Measurements from ENCODE around the gene PHF21B.
"Not testable (repeated sequence)": the region's sequence is repeated elsewhere in the genome, so short reads cannot be mapped to it uniquely, and the experiment has no call there.

PHF21B gene

GRCh38 chr22:44933666-44934453 lies 75.9 kb downstream of the PHF21B start:
- no peak for DNase-seq (ENCODE audit: low read depth)

GRCh38 chr22:44932493-44932892 lies 77.3 kb downstream of the PHF21B start:
- DNase-seq (ENCODE audit: low read depth): no peak

- no peak for DNase-seq (ENCODE audit: low read depth)
These were observed 78.0 kb downstream of the PHF21B start for GRCh38 chr22:44931766-44932165.

- DNase-seq (ENCODE audit: low read depth): no peak
These were observed 78.7 kb downstream of the PHF21B start for GRCh38 chr22:44931077-44931540.

GRCh38 chr22:44930711-44931035 lies 79.1 kb downstream of the PHF21B start:
- DNase-seq (ENCODE audit: low read depth): no peak

- no peak for DNase-seq (ENCODE audit: low read depth)
These were observed 79.6 kb downstream of the PHF21B start for GRCh38 chr22:44930016-44930710.

GRCh38 chr22:44929359-44930015 lies 80.3 kb downstream of the PHF21B start:
- no peak for DNase-seq (ENCODE audit: low read depth)

- DNase-seq (ENCODE audit: low read depth): no peak
These were observed 81.0 kb downstream of the PHF21B start for GRCh38 chr22:44928711-44929358.

- DNase-seq (ENCODE audit: low read depth): no peak
These were observed 81.7 kb downstream of the PHF21B start for GRCh38 chr22:44928136-44928463.

GRCh38 chr22:44927463-44928135 lies 82.2 kb downstream of the PHF21B start:
- DNase-seq (ENCODE audit: low read depth): no peak

- DNase-seq (ENCODE audit: low read depth): no peak
These were observed 83.1 kb downstream of the PHF21B start for GRCh38 chr22:44926491-44927415.

- DNase-seq (ENCODE audit: low read depth): no peak
These were observed 83.7 kb downstream of the PHF21B start for GRCh38 chr22:44926124-44926475.

- DNase-seq (ENCODE audit: low read depth): no peak
These were observed 84.2 kb downstream of the PHF21B start for GRCh38 chr22:44925465-44926123.

GRCh38 chr22:44924710-44925109 lies 85.1 kb downstream of the PHF21B start:
- no peak for DNase-seq (ENCODE audit: low read depth)

GRCh38 chr22:44924098-44924497 lies 85.7 kb downstream of the PHF21B start:
- DNase-seq (ENCODE audit: low read depth): no peak

GRCh38 chr22:44921766-44922165 lies 88.0 kb downstream of the PHF21B start:
- not testable (repeated sequence) for DNase-seq (ENCODE audit: low read depth)

GRCh38 chr22:44920183-44920582 lies 89.6 kb downstream of the PHF21B start:
- DNase-seq (ENCODE audit: low read depth): no peak

GRCh38 chr22:44919691-44920090 lies 90.1 kb downstream of the PHF21B start:
- no peak for DNase-seq (ENCODE audit: low read depth)

GRCh38 chr22:44918925-44919392 lies 90.8 kb downstream of the PHF21B start:
- DNase-seq (ENCODE audit: low read depth): no peak

GRCh38 chr22:44918166-44918924 lies 91.5 kb downstream of the PHF21B start:
- DNase-seq (ENCODE audit: low read depth): no peak

All from amniotic epithelial cell (primary cell).